ENCODE results near the gene RBM10.

RBM10 gene

GRCh38 chrX:47179928-47180255, 34.9 kb downstream of the RBM10 start:
- H3K4me3 Mint-ChIP-seq, result no peak overlapping the region
- H3K36me3 Mint-ChIP-seq, result no peaks in the 10 kb centered on the region
- no peaks in the 10 kb centered on the region for H3K9me3 Mint-ChIP-seq
- no peaks in the 10 kb centered on the region for H3K4me1 Mint-ChIP-seq
- no peak overlapping the region for H3K27ac Mint-ChIP-seq
- H3K27me3 Mint-ChIP-seq, result no peaks in the 10 kb centered on the region

DNA sequence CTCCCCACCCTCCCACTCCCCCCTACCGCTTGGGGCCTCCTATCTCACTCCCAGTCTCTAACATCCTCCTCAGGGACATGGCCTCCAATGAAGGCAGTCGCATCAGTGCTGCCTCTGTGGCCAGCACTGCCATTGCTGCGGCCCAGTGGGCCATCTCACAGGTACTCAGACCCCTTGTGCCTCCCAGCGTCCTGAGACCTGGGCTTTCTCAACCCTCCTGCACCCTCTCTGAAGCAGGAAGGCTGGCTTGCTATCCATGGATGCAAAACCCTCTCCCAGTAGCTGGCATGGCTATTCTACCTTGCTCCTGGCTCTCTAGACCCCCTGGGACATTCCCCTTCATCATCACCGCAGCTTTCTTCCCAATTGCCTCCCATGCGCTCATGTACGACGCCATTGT, 35.3 kb downstream of the RBM10 start:
- Mint-ChIP-seq H3K36me3 (no peaks in the 10 kb centered on the region), H3K27ac (no peak overlapping the region), H3K27me3 (no peaks in the 10 kb centered on the region), H3K9me3 (no peaks in the 10 kb centered on the region), H3K4me1 (no peaks in the 10 kb centered on the region), H3K4me3 (no peak overlapping the region)

DNA sequence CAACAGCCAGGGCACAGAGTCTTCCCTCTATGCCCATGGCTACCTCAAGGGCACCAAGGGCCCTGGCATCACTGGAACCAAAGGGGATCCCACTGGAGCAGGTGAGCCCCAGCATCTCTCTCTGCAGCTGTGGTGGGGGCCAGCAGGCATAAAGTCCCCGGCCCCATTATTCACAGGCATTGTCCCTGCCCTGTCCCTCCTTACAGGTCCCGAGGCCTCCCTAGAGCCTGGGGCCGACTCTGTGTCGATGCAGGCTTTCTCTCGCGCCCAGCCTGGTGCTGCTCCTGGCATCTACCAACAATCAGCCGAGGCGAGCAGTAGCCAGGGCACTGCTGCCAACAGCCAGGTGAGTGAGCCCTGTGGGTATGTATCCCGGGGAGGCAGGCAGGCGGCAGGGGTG, 36.3 kb downstream of the RBM10 start:
- H3K4me1 Mint-ChIP-seq, result no peaks in the 10 kb centered on the region
- H3K9me3 Mint-ChIP-seq, result no peaks in the 10 kb centered on the region
- no peaks in the 10 kb centered on the region for H3K27me3 Mint-ChIP-seq
- H3K27ac Mint-ChIP-seq, result no peak overlapping the region
- H3K4me3 Mint-ChIP-seq, result no peak overlapping the region
- H3K36me3 Mint-ChIP-seq, result no peaks in the 10 kb centered on the region

GRCh38 chrX:47182106-47182700, 37.2 kb downstream of the RBM10 start:
- H3K36me3 Mint-ChIP-seq, result no peaks in the 10 kb centered on the region
- H3K4me1 Mint-ChIP-seq, result no peaks in the 10 kb centered on the region
- H3K27ac Mint-ChIP-seq, result no peak overlapping the region
- H3K9me3 Mint-ChIP-seq, result no peaks in the 10 kb centered on the region
- H3K27me3 Mint-ChIP-seq, result no peaks in the 10 kb centered on the region
- H3K4me3 Mint-ChIP-seq, result no peak overlapping the region

DNA sequence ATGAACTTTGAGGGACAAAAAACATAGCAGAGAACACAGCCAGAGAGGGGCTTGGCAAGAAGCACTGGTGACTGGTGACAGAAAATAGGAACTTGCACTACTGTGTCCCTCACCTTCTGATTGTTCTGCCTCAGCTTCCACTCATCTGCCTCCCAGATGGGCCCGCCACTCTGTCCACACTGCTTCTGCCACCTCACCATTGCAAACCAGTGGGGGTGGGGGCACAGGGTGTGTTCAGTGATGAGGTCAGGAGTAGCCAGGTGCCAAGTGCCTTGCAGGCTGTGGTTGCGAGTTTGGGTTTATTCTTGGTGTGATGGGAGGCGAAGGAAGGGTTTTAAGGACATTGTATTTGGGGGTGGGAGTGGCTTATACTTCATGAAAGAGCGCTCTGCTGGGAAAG, 39.5 kb downstream of the RBM10 start:
- H3K36me3 Mint-ChIP-seq, result no peaks in the 10 kb centered on the region
- H3K4me1 Mint-ChIP-seq, result peaks cover 12% of the 10 kb centered on the region
- no peaks in the 10 kb centered on the region for H3K9me3 Mint-ChIP-seq
- H3K4me3 Mint-ChIP-seq, result no peak overlapping the region
- no peak overlapping the region for H3K27ac Mint-ChIP-seq
- H3K27me3 Mint-ChIP-seq, result no peaks in the 10 kb centered on the region

GRCh38 chrX:47185241-47185640, 40.2 kb downstream of the RBM10 start:
- Mint-ChIP-seq H3K27ac (no peak overlapping the region), H3K27me3 (no peaks in the 10 kb centered on the region), H3K36me3 (no peaks in the 10 kb centered on the region), H3K9me3 (no peaks in the 10 kb centered on the region), H3K4me1 (peaks cover 12% of the 10 kb centered on the region), H3K4me3 (no peak overlapping the region)

- H3K4me3 Mint-ChIP-seq, result no peak overlapping the region
- H3K27me3 Mint-ChIP-seq, result no peaks in the 10 kb centered on the region
- H3K9me3 Mint-ChIP-seq, result no peaks in the 10 kb centered on the region
- H3K36me3 Mint-ChIP-seq, result no peaks in the 10 kb centered on the region
- peaks cover 15% of the 10 kb centered on the region for H3K4me1 Mint-ChIP-seq
- H3K27ac Mint-ChIP-seq, result no peak overlapping the region
Observed at GRCh38 chrX:47186096-47186740, 41.2 kb downstream of the RBM10 start.

- Mint-ChIP-seq H3K4me3 (no peak overlapping the region), H3K27ac (peak overlapping the region; percentile 77), H3K27me3 (no peaks in the 10 kb centered on the region), H3K4me1 (peaks cover 15% of the 10 kb centered on the region), H3K9me3 (no peaks in the 10 kb centered on the region), H3K36me3 (no peaks in the 10 kb centered on the region)
Observed at GRCh38 chrX:47187106-47187677, 42.2 kb downstream of the RBM10 start.

GRCh38 chrX:47189906-47190305, 44.9 kb downstream of the RBM10 start:
- Mint-ChIP-seq H3K4me3 (no peak overlapping the region), H3K36me3 (no peaks in the 10 kb centered on the region), H3K9me3 (no peaks in the 10 kb centered on the region)

DNA sequence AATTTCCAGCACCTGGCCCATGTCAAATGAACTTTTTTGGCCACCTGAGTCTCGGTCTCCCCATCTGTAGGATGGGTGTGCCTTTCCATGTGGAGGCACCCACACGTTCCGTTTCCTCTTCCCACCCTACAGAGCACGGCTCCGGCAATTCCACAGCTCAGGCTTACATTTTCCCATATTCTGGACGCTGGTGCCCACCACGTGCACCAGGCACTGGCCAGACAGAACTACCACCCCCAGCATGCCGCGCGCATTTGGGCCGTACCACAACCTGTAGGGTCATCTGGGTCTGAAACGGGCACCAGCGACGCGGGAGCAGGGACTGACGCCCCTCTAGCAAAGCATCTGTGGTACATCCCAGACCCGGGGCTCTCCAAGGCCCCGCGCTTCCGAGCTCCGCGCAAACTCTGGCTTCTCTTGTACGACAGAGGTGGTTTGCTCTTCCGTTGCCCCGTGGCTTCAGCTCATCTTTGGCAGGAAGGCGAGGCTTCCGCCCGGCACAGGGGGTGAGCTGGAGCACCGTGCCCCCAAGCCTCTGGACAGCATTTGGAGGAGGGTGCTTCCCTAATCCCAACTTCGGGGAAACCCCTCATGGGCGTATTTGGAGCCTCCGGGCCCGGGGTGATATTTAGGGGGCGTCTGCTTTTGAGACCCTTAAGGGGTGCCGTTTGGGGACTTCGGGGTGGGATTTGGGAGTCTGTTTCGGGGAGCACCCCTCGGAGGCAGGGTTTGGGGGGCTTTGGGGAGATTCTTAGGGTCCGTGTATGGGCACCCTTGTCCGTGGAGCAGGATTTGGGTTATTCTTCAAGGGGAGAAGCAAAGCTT, 45.6 kb downstream of the RBM10 start:
- peak overlapping the region; percentile 94 for H3K27ac Mint-ChIP-seq

More at GRCh38 chrX:47189906-47190305, 44.9 kb downstream of the RBM10 start:
- H3K27me3 Mint-ChIP-seq, result no peaks in the 10 kb centered on the region
- no peak overlapping the region for H3K27ac Mint-ChIP-seq
- H3K4me1 Mint-ChIP-seq, result peaks cover 32% of the 10 kb centered on the region

GRCh38 chrX:47191331-47191730, 46.3 kb downstream of the RBM10 start:
- H3K4me1 Mint-ChIP-seq, result peaks cover 45% of the 10 kb centered on the region

More for the DNA sequence above, 45.6 kb downstream of the RBM10 start:
- Mint-ChIP-seq H3K4me3 (peak overlapping the region; percentile 92), H3K4me1 (peaks cover 39% of the 10 kb centered on the region), H3K36me3 (no peaks in the 10 kb centered on the region), H3K27me3 (no peaks in the 10 kb centered on the region), H3K9me3 (no peaks in the 10 kb centered on the region)

DNA sequence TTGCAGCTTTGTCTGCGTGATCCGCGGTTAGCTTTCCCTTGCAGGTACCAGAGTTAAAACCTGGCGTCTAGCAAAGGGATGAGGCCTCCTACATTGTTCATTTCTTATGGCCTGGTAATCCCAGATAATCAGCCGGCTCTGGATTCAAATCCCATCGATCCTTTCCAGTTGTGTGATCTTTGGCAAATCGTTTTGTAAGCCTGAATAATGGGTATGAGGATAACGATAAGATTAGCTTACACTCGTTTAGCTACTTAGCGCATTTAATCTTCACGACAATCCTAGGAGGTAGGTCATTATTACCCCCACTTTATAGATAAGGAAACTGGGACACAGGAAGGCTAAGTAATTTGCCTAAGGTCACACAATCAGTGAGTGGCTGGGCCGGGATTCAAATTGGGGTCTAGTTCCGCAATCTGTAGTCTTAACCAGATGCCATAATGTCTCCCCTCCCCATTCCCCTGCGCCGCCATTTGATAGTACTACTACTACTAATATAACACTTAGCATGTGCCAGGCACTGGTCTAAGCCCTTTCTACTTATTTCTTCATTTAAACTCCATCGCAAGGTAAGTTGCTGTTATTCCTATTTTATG, 46.9 kb downstream of the RBM10 start:
- peaks cover 51% of the 10 kb centered on the region for H3K4me1 Mint-ChIP-seq
- peak overlapping the region; percentile 92 for H3K4me3 Mint-ChIP-seq
- no peaks in the 10 kb centered on the region for H3K27me3 Mint-ChIP-seq
- no peaks in the 10 kb centered on the region for H3K36me3 Mint-ChIP-seq
- H3K27ac Mint-ChIP-seq, result no peak overlapping the region
- no peaks in the 10 kb centered on the region for H3K9me3 Mint-ChIP-seq

More at GRCh38 chrX:47191331-47191730, 46.3 kb downstream of the RBM10 start:
- no peaks in the 10 kb centered on the region for H3K36me3 Mint-ChIP-seq
- peak overlapping the region; percentile 92 for H3K4me3 Mint-ChIP-seq
- H3K27ac Mint-ChIP-seq, result peak overlapping the region; percentile 94
- no peaks in the 10 kb centered on the region for H3K9me3 Mint-ChIP-seq
- no peaks in the 10 kb centered on the region for H3K27me3 Mint-ChIP-seq

GRCh38 chrX:47193475-47194193, 48.6 kb downstream of the RBM10 start, which contains the start of gene UBA1:
Gene UBA1 (plus strand): TSS chrX:47193829. CDS start chrX:47198803, 4,974 bp downstream.
- peaks cover 56% of the 10 kb centered on the region for H3K4me1 Mint-ChIP-seq
- H3K9me3 Mint-ChIP-seq, result no peaks in the 10 kb centered on the region
- peak within 1 kb of the TSS; percentile 92 for H3K4me3 Mint-ChIP-seq
- peak within 1 kb of the TSS; percentile 98 for H3K27ac Mint-ChIP-seq
- H3K27me3 Mint-ChIP-seq, result no peaks in the 10 kb centered on the region
- H3K36me3 Mint-ChIP-seq, result no peaks in the 10 kb centered on the region

- H3K4me3 Mint-ChIP-seq, result peak overlapping the region; percentile 92
- peak overlapping the region; percentile 98 for H3K27ac Mint-ChIP-seq
- peaks cover 51% of the 10 kb centered on the region for H3K4me1 Mint-ChIP-seq
- no peaks in the 10 kb centered on the region for H3K9me3 Mint-ChIP-seq
- H3K36me3 Mint-ChIP-seq, result no peaks in the 10 kb centered on the region
- no peaks in the 10 kb centered on the region for H3K27me3 Mint-ChIP-seq
Observed at GRCh38 chrX:47194194-47194787, 49.3 kb downstream of the RBM10 start.

- H3K27ac Mint-ChIP-seq, result peak overlapping the region; percentile 81
- H3K27me3 Mint-ChIP-seq, result no peaks in the 10 kb centered on the region
- H3K9me3 Mint-ChIP-seq, result no peaks in the 10 kb centered on the region
- H3K36me3 Mint-ChIP-seq, result no peaks in the 10 kb centered on the region
- peaks cover 47% of the 10 kb centered on the region for H3K4me1 Mint-ChIP-seq
- peak overlapping the region; percentile 92 for H3K4me3 Mint-ChIP-seq
Observed at GRCh38 chrX:47196098-47196497, 51.1 kb downstream of the RBM10 start.

Measured in activated naive CD4-positive, alpha-beta T cell treated with anti-CD3 and anti-CD28 coated beads, Interleukin-2, amount 50 U/mL, for 24 hours (primary cell).